GM21367 (cell line): ENCODE data around the gene NPR2.

Experiments
- ATAC-seq: cut with Tn5 transposase; IDR thresholded peaks from one replicate; pipeline ENCODE4 v1.9.1; 2021; ENCODE audit not compliant: unreplicated experiment

The NPR2 gene

DNA sequence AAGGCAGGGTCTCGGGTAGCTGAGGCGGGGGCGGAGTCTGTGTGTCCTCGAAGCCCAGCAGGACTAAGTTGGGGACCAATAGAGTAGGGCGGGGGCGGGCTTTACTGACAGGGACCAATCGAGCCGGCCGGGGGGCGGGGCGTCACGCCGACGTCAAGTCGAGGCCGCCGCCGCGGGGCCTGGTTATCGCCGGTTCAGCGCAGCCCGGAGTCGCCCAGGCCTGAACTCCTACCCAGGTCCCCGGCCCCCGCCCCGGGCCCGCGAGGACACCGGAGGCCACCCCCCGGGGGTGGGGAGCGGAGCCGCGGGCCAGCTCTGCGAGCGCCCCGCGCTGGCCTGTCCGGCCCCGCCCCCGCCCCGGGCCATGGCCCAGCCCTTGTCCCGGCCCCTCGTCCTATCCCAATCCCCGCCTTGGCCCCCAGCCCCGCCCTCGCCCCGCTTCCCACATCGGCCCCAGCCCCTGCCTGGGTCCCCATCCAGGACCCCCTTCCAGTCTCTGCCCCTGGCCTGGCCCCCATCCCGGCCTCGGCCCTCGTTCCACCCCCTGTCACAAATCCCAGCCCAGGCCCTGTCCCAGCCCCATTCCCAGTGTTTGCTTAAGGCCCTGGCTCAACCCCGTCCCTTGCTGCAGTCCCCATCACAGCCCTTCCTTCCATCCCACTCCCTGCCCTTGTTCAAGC is 37.8 kb downstream of the NPR2 start, which contains the start of gene TMEM8B:
TSS of gene TMEM8B (plus strand) at position 145 of the 680 bp plus-strand sequence. CDS start at position 365, 220 bp downstream.
- ATAC-seq = peak; percentile 72

- no peak for ATAC-seq
Observed at GRCh38 chr9:35829764-35830096, 38.3 kb downstream of the NPR2 start.

DNA sequence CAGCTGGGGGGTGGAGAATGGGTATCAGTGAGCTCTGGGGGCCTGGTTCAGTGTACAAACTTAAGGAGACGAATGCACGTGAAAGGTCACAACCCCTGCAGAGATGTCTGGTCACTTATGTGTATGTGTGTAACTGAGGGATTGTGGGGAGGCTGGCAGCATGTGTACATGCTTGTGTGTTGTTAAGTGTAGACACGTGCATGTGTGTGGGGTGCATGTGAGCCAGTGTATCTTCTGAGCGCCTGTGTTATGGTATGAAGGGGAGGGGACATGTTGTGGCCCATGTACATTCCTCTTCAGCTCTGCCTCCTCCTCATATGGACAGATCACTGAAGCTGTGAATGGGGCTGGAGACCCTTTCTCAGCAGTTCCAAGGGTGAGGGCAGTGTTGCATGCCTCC is 39.6 kb downstream of the NPR2 start:
- ATAC-seq = no peak

DNA sequence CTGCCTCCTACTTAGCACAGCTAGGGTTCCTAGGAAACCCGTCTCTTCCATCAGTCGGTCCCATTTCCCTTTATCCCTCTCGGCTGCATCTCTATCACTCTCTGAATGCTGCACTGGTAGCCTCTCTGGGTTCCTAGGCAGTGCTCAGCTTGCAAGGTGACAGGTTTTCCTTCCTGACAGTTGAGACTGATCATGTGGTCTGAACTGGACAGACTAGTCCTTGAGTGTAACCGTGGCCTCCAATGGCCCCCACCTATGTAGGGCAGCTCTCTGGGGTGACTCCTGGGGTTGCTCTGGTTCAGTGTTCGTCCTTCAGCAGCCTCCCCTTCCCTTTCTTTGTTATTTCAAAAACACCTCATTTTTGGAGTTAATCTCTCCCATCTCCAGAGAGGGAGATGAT is 41.4 kb downstream of the NPR2 start:
- no peak for ATAC-seq

DNA sequence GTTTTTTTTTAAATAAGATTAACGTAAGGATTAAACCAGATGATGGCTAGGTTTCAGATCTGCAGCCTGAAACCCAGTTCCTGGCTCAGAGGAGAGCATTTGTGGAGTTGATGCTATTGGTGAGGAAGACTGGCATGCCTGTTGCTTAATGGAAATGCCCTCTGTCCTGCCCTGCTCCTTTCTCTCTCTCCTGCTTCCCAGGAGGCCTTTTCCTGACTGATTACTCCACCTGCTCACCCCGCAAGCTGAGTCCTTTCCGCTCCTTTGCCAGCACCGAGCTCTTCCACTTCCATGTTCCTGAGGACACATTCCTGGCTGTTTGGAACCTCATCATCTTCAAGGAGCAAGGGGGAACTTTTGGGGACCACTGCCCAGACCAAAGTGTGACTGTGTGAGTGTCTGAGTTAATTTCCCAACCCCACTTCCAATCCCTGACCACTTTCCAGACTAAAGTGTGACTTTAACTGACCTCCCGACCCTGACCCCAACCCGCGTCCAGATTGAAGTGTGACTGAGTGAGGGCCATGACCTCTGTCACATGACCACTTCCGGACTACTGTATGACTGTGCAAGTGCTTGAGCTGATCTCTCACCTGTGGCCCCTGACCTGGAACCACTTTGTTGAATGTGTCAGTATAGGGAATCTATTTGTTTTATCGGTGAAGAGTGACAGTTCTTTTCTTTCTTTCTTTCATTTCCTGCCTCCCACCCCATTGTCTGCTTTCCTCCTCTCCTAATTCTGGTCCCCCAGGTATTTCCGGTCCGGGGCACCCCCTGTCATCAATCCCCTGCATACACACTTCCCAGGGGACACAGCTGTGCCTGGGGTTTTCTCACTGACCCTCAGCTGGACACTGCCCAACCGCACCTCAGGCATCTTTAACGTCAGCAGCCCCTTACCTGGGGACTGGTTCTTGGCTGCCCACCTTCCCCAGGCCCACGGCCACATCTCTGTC is 43.1 kb downstream of the NPR2 start:
- no peak for ATAC-seq

GRCh38 chr9:35835216-35835632 is 43.8 kb downstream of the NPR2 start:
- no peak for ATAC-seq

DNA sequence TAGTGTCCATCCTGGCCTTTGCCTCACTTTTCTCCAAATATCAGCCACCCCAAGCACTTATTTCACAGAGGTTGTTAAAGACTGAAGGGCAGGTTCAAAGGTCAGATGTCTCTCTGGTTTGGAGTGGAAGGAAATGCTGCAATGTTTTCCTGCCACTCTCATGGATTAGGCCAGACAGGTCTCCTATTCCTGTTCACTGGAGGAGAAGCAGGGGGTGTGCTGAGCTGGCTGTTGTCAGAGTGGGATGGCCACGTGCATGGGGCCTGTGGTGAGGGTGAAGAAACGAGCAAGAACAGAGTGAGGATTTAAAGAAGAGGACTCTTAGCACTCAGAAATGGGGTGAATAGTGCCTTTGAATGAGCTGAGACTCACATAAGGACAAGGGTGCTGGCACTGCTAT is 44.4 kb downstream of the NPR2 start:
- no peak for ATAC-seq

GRCh38 chr9:35836595-35836994 is 45.2 kb downstream of the NPR2 start:
- no peak for ATAC-seq

DNA sequence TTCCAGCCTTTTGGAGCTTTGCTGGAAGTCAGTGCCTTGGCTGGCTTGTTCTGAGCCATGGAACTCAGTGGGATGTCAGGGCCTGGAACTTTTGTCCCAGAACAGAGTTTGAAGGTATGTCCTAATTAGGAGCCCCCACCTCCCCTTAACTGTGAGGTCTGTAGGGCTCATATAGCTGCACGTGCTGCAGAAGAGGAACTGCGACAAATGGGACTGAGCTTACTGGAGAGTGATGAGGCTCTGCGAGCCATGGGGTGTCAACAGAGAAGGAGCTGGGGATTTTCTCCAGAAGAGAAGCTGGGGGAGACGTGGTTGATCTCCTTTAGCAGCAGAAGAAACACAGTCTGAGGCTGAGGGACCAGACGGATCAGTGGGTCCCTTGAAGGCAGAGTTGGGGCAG is 48.5 kb downstream of the NPR2 start:
- ATAC-seq = no peak

DNA sequence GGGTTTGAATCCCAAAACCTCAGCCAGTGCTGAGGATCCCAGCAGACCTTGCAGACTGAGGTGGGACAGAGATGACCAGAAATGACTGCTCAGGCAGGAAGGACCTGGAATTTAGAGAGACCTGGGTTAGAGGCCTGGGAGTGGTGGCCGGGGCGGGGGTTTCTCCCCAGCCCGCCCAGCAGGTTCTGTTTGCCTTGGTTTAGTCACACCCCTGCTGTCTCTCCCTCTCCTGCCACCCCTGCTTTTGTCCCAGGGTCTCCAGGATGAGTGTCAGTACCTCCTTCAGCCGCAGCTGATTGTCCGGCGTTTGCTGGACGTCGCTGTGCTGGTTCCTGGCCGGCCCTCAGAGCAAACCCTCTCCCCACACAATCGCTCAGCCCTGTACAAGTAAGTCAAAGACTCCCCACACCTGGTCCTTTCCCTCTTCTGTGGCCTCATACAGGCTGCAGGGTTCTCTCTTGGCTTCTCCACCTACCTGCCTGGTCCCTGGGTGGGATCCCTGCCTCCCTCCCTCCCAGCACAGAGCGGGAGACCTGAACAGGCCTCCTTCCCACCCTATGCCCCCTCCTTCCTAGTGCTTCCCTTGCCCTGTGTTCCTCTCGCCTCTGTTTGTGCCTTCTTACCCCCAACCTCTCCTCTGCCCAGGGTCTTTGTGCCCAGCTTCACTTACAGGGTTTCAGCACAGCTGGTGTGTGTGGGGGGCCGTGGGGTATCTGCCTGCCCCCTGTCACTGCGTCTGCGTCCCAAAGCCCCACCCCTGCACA is 49.7 kb downstream of the NPR2 start:
- ATAC-seq = no peak

- ATAC-seq = no peak
Observed at GRCh38 chr9:35841645-35841900, 50.2 kb downstream of the NPR2 start.

DNA sequence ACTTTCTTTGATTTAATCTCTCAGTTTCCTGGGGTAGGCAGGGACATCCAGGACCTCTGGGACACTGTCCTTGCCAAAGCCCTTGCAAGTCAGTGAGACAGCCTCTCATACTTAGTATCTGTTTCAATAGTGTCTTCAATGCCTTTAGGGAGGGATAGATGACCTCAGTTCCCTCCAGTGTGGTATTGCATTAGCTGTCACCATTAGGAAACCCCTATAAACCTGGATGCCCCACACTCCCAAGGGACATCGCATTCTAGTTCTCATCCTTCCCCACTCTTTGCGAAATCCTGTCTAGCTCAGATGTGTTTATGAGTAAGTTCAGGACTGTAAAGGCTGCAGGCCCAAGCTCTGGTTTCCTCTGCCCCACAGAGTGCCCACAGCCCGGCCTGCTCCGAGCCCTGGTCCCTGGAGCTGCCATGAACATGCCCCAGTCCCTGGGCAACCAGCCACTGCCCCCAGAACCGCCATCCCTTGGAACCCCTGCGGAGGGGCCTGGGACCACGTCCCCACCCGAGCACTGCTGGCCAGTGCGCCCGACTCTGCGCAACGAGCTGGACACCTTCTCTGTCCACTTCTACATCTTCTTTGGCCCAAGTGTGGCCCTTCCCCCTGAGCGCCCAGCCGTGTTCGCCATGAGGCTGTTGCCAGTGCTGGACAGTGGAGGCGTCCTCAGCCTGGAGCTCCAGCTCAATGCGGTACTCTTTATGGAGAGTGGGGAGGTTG is 50.8 kb downstream of the NPR2 start:
- ATAC-seq = no peak

- no peak for ATAC-seq
Observed at GRCh38 chr9:35842795-35843194, 51.4 kb downstream of the NPR2 start.

- ATAC-seq = no peak
Observed at GRCh38 chr9:35844628-35845270, 53.4 kb downstream of the NPR2 start.

DNA sequence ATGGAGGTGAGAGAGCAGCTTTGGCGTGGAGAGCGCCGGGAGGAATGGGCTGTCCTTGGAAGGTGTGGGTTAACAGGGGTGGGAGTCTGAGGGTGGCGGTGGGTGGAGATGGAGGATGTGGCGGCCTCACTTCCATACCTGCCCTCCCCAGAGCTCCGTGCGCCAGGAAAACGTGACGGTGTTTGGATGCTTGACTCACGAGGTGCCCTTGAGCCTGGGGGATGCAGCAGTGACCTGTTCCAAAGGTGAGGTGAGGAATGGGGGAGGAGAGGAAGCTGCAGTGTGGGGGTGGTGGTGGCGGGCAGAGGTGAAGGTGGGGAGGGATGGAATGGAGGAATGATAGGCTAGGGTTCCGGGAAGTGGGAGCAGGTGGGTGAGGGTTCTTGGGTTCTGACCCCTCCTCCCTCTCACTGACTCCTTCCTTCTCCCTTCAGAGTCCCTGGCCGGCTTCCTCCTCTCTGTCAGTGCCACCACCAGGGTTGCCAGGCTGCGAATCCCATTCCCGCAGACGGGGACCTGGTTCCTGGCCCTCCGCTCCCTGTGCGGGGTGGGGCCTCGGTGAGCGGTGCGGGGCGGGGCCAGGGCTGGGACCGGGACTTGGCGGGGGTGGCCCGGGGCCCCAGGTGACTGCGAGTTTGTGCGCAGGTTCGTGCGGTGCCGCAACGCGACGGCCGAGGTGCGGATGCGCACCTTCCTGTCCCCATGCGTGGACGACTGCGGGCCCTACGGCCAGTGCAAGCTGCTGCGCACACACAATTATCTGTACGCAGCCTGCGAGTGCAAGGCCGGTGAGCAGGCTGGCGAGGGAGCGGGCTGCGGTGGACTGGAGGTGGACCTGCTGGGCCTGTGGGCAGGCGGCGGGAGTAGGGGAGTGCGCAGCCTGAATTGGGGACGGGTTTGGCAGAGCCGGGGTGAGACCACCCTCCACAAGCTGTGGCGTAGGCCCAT is 54.7 kb downstream of the NPR2 start:
- no peak for ATAC-seq

- ATAC-seq = peak; percentile 68
Observed at GRCh38 chr9:35847792-35848572, 56.6 kb downstream of the NPR2 start.

GRCh38 chr9:35852267-35852815 is 61.0 kb downstream of the NPR2 start:
- no peak for ATAC-seq
